ENCODE data around the gene KCNJ16.
"Not testable (repeated sequence)": the region's sequence is repeated elsewhere in the genome, so short reads cannot be mapped to it uniquely, and the experiment has no call there.

Gene KCNJ16

GRCh38 chr17:70074956-70075355 lies at the start of gene KCNJ16:
KCNJ16 (plus strand) TSS chr17:70075225; CDS start chr17:70132088, 56,863 bp downstream.
- DNase-seq: no peak

GRCh38 chr17:70028397-70028796 lies 46.6 kb upstream of the KCNJ16 start:
- DNase-seq: no peak

GRCh38 chr17:70028978-70029767 lies 45.9 kb upstream of the KCNJ16 start:
- no peak for DNase-seq

- DNase-seq: no peak
These were observed 44.7 kb upstream of the KCNJ16 start for GRCh38 chr17:70030371-70030770.

- no peak for DNase-seq
These were observed 43.7 kb upstream of the KCNJ16 start for GRCh38 chr17:70031341-70031740.

- DNase-seq: no peak
These were observed 41.9 kb upstream of the KCNJ16 start for GRCh38 chr17:70033165-70033564.

GRCh38 chr17:70034158-70034557 lies 40.9 kb upstream of the KCNJ16 start:
- DNase-seq: no peak

- no peak for DNase-seq
These were observed 37.5 kb upstream of the KCNJ16 start for GRCh38 chr17:70037498-70037897.

- no peak for DNase-seq
These were observed 34.7 kb upstream of the KCNJ16 start for GRCh38 chr17:70040336-70040735.

- DNase-seq: no peak
These were observed 34.0 kb upstream of the KCNJ16 start for GRCh38 chr17:70041061-70041460.

- no peak for DNase-seq
These were observed 33.5 kb upstream of the KCNJ16 start for GRCh38 chr17:70041540-70041939.

- DNase-seq: not testable (repeated sequence)
These were observed 29.2 kb upstream of the KCNJ16 start for GRCh38 chr17:70045780-70046179.

GRCh38 chr17:70047619-70048419 lies 27.2 kb upstream of the KCNJ16 start:
- no peak for DNase-seq

- DNase-seq: no peak
These were observed 25.0 kb upstream of the KCNJ16 start for GRCh38 chr17:70049801-70050591.

GRCh38 chr17:70050931-70051330 lies 24.1 kb upstream of the KCNJ16 start:
- DNase-seq: no peak

- DNase-seq: no peak
These were observed 21.5 kb upstream of the KCNJ16 start for GRCh38 chr17:70053241-70054234.

GRCh38 chr17:70055000-70055399 lies 20.0 kb upstream of the KCNJ16 start:
- DNase-seq: no peak

GRCh38 chr17:70059071-70059470 lies 16.0 kb upstream of the KCNJ16 start:
- DNase-seq: no peak

- DNase-seq: no peak
These were observed 15.4 kb upstream of the KCNJ16 start for GRCh38 chr17:70059649-70060048.

- no peak for DNase-seq
These were observed 14.6 kb upstream of the KCNJ16 start for GRCh38 chr17:70060415-70060814.

GRCh38 chr17:70067134-70067533 lies 7.9 kb upstream of the KCNJ16 start:
- DNase-seq: no peak
